SK-N-SH treated with all-trans-retinoic acid at 6 μM for 48 hours (cell line): ENCODE measurements around the gene INSRR.

Experiments
- ATAC-seq: fragments of 200-7000 bp; cut with Tn5 transposase; 3 replicates; pipeline ENCODE4 v1.9.1; 2020; ENCODE audit warnings: mild to moderate bottlenecking, moderate library complexity
- ARNTL ChIP-seq: fragments of 450-650 bp; formaldehyde crosslinking; IDR thresholded peaks from 2 replicates; pipeline ENCODE4 v1.5.0; 2020; ENCODE audit warnings: low read depth, mild to moderate bottlenecking, moderate library complexity, borderline replicate concordance
- BACH2 ChIP-seq: fragments of 250-450 bp; sonication (Bioruptor Pico); IDR thresholded peaks from 2 replicates; pipeline ENCODE4 v1.9.0; 2021; ENCODE audit warnings: mild to moderate bottlenecking, borderline replicate concordance
- CSDC2 ChIP-seq: fragments of 250-450 bp; sonication (Bioruptor Pico); IDR thresholded peaks from 2 replicates; pipeline ENCODE4 v1.5.0; 2020; ENCODE audit warnings: mild to moderate bottlenecking, moderate library complexity
- ESRRG ChIP-seq: fragments of 250-450 bp; sonication (Bioruptor Pico); IDR thresholded peaks from 2 replicates; pipeline ENCODE4 v1.6.1; 2021; ENCODE audit warnings: mild to moderate bottlenecking
- GLIS3 ChIP-seq: fragments of 250-450 bp; sonication (Bioruptor Pico); IDR thresholded peaks from 2 replicates; pipeline ENCODE4 v1.5.0; 2020; ENCODE audit warnings: mild to moderate bottlenecking, moderate library complexity
- ISL1 ChIP-seq: fragments of 250-450 bp; sonication (Bioruptor Pico); IDR thresholded peaks from 2 replicates; pipeline ENCODE4 v2.1.2; 2022; ENCODE audit warnings: mild to moderate bottlenecking, moderate library complexity
- OSR1 ChIP-seq: fragments of 250-450 bp; sonication (Bioruptor Pico); IDR thresholded peaks from 2 replicates; pipeline ENCODE4 v1.8.0; 2022; ENCODE audit warnings: moderate library complexity, mild to moderate bottlenecking, inconsistent platforms
- PPARA ChIP-seq: fragments of 250-450 bp; sonication (Bioruptor Pico); IDR thresholded peaks from 2 replicates; pipeline ENCODE4 v1.5.0; 2020; ENCODE audit warnings: mild to moderate bottlenecking, borderline replicate concordance
- RARB ChIP-seq: fragments of 250-450 bp; sonication (Bioruptor Pico); IDR thresholded peaks from 2 replicates; pipeline ENCODE4 v1.8.0; 2021; ENCODE audit warnings: mild to moderate bottlenecking, moderate library complexity
- SNAI2 ChIP-seq: fragments of 250-450 bp; sonication (Bioruptor Pico); IDR thresholded peaks from 2 replicates; pipeline ENCODE4 v1.5.0; 2020; ENCODE audit warnings: mild to moderate bottlenecking, moderate library complexity
- TCF4 ChIP-seq: fragments of 250-450 bp; sonication (Bioruptor Pico); IDR thresholded peaks from 2 replicates; pipeline ENCODE4 v1.8.0; 2021; ENCODE audit warnings: mild to moderate bottlenecking, moderate library complexity, borderline replicate concordance
- TOX ChIP-seq: fragments of 250-450 bp; sonication (Bioruptor Pico); IDR thresholded peaks from 2 replicates; pipeline ENCODE4 v1.8.0; 2021; ENCODE audit warnings: mild to moderate bottlenecking, moderate library complexity, borderline replicate concordance
- ZC3H10 ChIP-seq: fragments of 250-450 bp; sonication (Bioruptor Pico); IDR thresholded peaks from 2 replicates; pipeline ENCODE4 v1.5.1; 2021; ENCODE audit warnings: mild to moderate bottlenecking, moderate library complexity
- ZFP3 ChIP-seq: fragments of 250-450 bp; sonication (Bioruptor Pico); IDR thresholded peaks from 2 replicates; pipeline ENCODE4 v1.5.0; 2020; ENCODE audit warnings: mild to moderate bottlenecking, moderate library complexity
- ZFP30 ChIP-seq: fragments of 450-650 bp; formaldehyde crosslinking; IDR thresholded peaks from 2 replicates; pipeline ENCODE4 v1.5.0; 2022; ENCODE audit warnings: mild to moderate bottlenecking, moderate library complexity
- ZNF565 ChIP-seq: fragments of 450-650 bp; formaldehyde crosslinking; conservative IDR thresholded peaks from 2 replicates; pipeline ENCODE4 v1.5.0; 2020; ENCODE audit warnings: low read depth, mild to moderate bottlenecking, moderate library complexity
- ZNF70 ChIP-seq: fragments of 450-650 bp; formaldehyde crosslinking; IDR thresholded peaks from 2 replicates; pipeline ENCODE4 v1.5.0; 2020; ENCODE audit warnings: mild to moderate bottlenecking, moderate library complexity
- ZNF8 ChIP-seq: fragments of 450-650 bp; formaldehyde crosslinking; IDR thresholded peaks from 2 replicates; pipeline ENCODE4 v1.5.0; 2020; ENCODE audit warnings: mild to moderate bottlenecking, moderate library complexity
- TF ChIP-seq, protein P1 (sequence below): fragments of 250-450 bp; sonication (Bioruptor Pico); IDR thresholded peaks from 2 replicates; pipeline ENCODE4 v1.5.1; 2021; ENCODE audit warnings: mild to moderate bottlenecking, moderate library complexity
- TF ChIP-seq, protein P2 (sequence below): fragments of 250-450 bp; sonication (Bioruptor Pico); IDR thresholded peaks from 2 replicates; pipeline ENCODE4 v1.8.0; 2020; ENCODE audit warnings: mild to moderate bottlenecking, moderate library complexity, borderline replicate concordance
- TF ChIP-seq, protein P3 (sequence below): fragments of 250-450 bp; sonication (Bioruptor Pico); IDR thresholded peaks from 2 replicates; pipeline ENCODE4 v1.5.1; 2020; ENCODE audit warnings: low read depth, mild to moderate bottlenecking, moderate library complexity
- TF ChIP-seq, protein P4 (sequence below): fragments of 250-450 bp; sonication (Bioruptor Pico); IDR thresholded peaks from 2 replicates; pipeline ENCODE4 v1.8.0; 2021; ENCODE audit warnings: low read depth, mild to moderate bottlenecking, moderate library complexity, borderline replicate concordance
- TF ChIP-seq, protein P5 (sequence below): fragments of 250-450 bp; sonication (Bioruptor Pico); IDR thresholded peaks from 2 replicates; pipeline ENCODE4 v1.5.0; 2020; ENCODE audit warnings: mild to moderate bottlenecking, moderate library complexity

The INSRR gene

DNA sequence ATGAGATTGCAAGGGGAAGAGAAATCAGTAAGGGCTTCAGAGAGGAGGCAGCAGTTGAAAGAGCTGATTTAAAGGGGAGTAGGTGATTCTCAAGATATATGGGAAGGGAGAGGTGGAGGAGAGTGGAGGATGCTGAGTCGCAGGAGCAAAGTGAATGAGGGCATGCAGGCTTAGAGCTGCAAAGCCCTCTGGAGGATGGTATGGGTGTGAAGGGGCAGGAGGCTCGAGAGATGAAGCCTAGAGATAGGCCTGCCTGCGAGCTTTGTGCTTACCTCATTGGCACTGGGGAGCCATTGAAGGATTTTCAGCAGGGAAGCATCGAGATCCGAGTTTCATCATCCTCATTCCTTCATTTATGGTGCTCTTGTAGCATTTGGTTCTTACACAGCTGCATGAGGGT is 26.5 kb downstream of the INSRR start (continued):
- TF ChIP-seq, protein P1, sequence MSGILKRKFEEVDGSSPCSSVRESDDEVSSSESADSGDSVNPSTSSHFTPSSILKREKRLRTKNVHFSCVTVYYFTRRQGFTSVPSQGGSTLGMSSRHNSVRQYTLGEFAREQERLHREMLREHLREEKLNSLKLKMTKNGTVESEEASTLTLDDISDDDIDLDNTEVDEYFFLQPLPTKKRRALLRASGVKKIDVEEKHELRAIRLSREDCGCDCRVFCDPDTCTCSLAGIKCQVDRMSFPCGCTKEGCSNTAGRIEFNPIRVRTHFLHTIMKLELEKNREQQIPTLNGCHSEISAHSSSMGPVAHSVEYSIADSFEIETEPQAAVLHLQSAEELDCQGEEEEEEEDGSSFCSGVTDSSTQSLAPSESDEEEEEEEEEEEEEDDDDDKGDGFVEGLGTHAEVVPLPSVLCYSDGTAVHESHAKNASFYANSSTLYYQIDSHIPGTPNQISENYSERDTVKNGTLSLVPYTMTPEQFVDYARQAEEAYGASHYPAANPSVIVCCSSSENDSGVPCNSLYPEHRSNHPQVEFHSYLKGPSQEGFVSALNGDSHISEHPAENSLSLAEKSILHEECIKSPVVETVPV (CRISPR knock-in tag), result no peak
- TF ChIP-seq TOX (CRISPR knock-in tag), result no peak
- no peak for TF ChIP-seq OSR1 (CRISPR knock-in tag)
- no peak for TF ChIP-seq RARB (CRISPR knock-in tag)
- TF ChIP-seq ESRRG, result no peak
- no peak for TF ChIP-seq SNAI2 (CRISPR knock-in tag)
- TF ChIP-seq ZFP30, result no peak

DNA sequence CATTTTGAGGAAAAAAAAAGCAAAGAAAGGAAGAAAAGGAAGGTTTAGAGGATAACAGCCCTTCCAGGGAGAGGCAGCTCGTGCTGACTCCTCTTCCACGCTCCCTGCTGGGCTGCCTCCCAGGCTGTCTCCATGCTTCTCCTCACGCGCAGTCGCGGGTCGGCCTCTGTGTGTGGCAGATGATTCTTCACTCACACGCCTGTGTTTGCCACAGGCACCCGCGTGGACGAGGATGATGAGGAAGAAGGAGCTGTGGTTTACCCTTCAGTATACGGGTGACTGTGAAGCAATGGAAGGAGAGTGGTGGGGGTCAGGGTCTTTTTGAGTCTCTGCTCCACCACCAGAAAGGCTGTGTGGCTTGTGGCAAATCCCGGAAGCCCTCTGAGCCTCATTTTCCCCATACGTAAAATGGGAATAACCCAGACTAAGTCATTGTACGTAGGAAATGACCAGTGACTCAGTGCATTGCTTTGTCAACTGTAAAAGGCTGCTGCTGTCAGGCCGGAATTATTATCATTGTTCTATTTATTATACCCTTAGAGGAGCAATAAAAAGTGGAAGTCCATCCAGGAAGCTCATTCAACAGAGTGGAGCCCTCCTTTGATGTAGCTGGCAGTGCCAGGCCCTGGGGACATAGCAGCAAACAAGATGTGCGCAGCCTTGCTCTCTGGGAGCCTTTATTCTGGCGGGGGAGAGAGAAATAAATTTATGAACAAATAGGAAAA is 30.4 kb downstream of the INSRR start:
- no peak for ATAC-seq
- TF ChIP-seq ARNTL (CRISPR knock-in tag), result no peak
- TF ChIP-seq, protein P2, sequence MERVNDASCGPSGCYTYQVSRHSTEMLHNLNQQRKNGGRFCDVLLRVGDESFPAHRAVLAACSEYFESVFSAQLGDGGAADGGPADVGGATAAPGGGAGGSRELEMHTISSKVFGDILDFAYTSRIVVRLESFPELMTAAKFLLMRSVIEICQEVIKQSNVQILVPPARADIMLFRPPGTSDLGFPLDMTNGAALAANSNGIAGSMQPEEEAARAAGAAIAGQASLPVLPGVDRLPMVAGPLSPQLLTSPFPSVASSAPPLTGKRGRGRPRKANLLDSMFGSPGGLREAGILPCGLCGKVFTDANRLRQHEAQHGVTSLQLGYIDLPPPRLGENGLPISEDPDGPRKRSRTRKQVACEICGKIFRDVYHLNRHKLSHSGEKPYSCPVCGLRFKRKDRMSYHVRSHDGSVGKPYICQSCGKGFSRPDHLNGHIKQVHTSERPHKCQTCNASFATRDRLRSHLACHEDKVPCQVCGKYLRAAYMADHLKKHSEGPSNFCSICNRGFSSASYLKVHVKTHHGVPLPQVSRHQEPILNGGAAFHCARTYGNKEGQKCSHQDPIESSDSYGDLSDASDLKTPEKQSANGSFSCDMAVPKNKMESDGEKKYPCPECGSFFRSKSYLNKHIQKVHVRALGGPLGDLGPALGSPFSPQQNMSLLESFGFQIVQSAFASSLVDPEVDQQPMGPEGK (CRISPR knock-in tag), result no peak

DNA sequence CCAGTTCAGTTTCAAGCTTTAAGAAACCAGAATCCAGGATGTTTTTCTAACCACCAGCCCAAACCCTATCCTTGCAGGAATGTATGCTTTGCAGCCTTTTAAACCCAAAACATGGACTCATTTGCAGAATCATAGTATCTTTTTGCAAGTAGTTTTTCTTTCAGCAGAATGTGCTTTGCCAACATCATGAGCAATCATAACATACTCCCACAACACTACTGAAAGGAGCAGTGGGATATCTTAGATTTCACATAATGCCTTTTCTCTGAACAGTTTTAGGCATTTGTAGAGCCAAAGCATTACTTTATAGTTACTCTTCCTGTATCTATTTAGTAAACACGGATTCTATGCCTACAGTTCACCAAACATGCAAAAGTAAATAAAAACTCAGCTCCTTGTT is 32.3 kb downstream of the INSRR start:
- ATAC-seq, result no peak
- TF ChIP-seq ZC3H10 (CRISPR knock-in tag), result no peak
- no peak for TF ChIP-seq GLIS3 (CRISPR knock-in tag)
- no peak for TF ChIP-seq SNAI2 (CRISPR knock-in tag)
- no peak for TF ChIP-seq OSR1 (CRISPR knock-in tag)
- TF ChIP-seq, protein P3, sequence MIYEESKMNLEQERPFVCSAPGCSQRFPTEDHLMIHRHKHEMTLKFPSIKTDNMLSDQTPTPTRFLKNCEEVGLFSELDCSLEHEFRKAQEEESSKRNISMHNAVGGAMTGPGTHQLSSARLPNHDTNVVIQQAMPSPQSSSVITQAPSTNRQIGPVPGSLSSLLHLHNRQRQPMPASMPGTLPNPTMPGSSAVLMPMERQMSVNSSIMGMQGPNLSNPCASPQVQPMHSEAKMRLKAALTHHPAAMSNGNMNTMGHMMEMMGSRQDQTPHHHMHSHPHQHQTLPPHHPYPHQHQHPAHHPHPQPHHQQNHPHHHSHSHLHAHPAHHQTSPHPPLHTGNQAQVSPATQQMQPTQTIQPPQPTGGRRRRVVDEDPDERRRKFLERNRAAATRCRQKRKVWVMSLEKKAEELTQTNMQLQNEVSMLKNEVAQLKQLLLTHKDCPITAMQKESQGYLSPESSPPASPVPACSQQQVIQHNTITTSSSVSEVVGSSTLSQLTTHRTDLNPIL (CRISPR knock-in tag), result no peak
- TF ChIP-seq ZNF565, result no peak
- TF ChIP-seq ZFP3 (CRISPR knock-in tag), result no peak
- no peak for TF ChIP-seq TCF4 (CRISPR knock-in tag)
- TF ChIP-seq RARB (CRISPR knock-in tag), result no peak
- TF ChIP-seq ZFP30, result no peak
- TF ChIP-seq, protein P4, sequence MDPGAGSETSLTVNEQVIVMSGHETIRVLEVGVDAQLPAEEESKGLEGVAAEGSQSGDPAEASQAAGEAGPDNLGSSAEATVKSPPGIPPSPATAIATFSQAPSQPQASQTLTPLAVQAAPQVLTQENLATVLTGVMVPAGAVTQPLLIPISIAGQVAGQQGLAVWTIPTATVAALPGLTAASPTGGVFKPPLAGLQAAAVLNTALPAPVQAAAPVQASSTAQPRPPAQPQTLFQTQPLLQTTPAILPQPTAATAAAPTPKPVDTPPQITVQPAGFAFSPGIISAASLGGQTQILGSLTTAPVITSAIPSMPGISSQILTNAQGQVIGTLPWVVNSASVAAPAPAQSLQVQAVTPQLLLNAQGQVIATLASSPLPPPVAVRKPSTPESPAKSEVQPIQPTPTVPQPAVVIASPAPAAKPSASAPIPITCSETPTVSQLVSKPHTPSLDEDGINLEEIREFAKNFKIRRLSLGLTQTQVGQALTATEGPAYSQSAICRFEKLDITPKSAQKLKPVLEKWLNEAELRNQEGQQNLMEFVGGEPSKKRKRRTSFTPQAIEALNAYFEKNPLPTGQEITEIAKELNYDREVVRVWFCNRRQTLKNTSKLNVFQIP (CRISPR knock-in tag), result no peak
- no peak for TF ChIP-seq CSDC2 (CRISPR knock-in tag)

DNA sequence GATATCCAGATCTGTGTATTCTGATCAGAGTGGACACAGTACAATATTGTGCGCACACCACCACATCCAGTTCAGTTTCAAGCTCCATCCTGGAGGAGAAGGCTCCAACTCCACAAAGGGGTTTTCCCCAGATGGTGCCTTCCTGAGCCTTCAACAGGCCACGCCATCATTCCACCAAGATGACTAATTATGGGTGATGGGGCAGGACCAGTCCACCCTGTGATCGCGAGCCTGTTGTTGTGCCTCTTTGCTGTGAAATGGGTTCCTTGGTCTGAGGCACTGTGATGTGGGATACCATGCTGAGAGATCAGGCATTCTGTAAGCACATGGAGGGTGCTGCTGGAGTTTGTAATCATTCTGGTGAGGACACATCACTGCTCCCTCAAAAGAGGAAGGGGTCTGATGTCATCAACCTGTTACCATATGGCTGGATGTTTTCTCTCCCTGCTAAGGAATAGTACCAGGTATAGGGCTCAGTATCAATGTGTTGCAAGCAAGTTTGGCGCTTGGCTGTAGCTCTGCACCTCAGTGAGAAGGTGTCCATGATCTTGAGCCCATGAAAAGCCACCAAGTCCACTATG is 35.6 kb downstream of the INSRR start:
- no peak for ATAC-seq
- TF ChIP-seq ZFP3 (CRISPR knock-in tag) (no peak), ZNF70 (CRISPR knock-in tag) (no peak), ZC3H10 (CRISPR knock-in tag) (no peak), ZNF8 (CRISPR knock-in tag) (no peak), TOX (CRISPR knock-in tag) (no peak), ISL1 (CRISPR knock-in tag) (no peak), RARB (CRISPR knock-in tag) (no peak), BACH2 (CRISPR knock-in tag) (no peak), PPARA (CRISPR knock-in tag) (no peak), GLIS3 (CRISPR knock-in tag) (no peak), TCF4 (CRISPR knock-in tag) (no peak), CSDC2 (CRISPR knock-in tag) (no peak)
- TF ChIP-seq, protein P5, sequence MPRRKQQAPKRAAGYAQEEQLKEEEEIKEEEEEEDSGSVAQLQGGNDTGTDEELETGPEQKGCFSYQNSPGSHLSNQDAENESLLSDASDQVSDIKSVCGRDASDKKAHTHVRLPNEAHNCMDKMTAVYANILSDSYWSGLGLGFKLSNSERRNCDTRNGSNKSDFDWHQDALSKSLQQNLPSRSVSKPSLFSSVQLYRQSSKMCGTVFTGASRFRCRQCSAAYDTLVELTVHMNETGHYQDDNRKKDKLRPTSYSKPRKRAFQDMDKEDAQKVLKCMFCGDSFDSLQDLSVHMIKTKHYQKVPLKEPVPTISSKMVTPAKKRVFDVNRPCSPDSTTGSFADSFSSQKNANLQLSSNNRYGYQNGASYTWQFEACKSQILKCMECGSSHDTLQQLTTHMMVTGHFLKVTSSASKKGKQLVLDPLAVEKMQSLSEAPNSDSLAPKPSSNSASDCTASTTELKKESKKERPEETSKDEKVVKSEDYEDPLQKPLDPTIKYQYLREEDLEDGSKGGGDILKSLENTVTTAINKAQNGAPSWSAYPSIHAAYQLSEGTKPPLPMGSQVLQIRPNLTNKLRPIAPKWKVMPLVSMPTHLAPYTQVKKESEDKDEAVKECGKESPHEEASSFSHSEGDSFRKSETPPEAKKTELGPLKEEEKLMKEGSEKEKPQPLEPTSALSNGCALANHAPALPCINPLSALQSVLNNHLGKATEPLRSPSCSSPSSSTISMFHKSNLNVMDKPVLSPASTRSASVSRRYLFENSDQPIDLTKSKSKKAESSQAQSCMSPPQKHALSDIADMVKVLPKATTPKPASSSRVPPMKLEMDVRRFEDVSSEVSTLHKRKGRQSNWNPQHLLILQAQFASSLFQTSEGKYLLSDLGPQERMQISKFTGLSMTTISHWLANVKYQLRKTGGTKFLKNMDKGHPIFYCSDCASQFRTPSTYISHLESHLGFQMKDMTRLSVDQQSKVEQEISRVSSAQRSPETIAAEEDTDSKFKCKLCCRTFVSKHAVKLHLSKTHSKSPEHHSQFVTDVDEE, result no peak
- TF ChIP-seq, protein P4 (CRISPR knock-in tag), result no peak
- TF ChIP-seq, protein P2 (CRISPR knock-in tag), result no peak
